Endothelial cell of umbilical vein (primary cell): ENCODE data around the gene ARHGAP27. TPM values are rescaled to one million over a fixed set of nuclear protein-coding genes. Genes with fewer than 3 reads are reported as not detected.

Experiments used
- BruUV-seq: library from RNA; stranded (reverse); fragments of 400-500 nt; replicated peaks from 2 replicates; lab custom pipeline; 2021; lab: Mats Ljungman, UMichigan
- CTCF ChIA-PET: fragments of 300-600, 350-600 bp; sonication (Branson Sonifier 250); formaldehyde crosslinking; loops from one replicate; lab custom pipeline; 2021; ENCODE audit warnings: antibody characterized with exemption, inconsistent platforms; lab: Charles Lee
- POLR2A ChIA-PET: fragments of 300-600, 350-600 bp; sonication (Branson Sonifier 250); formaldehyde crosslinking; loops from one replicate; lab custom pipeline; 2021; ENCODE audit warnings: antibody characterized with exemption, inconsistent platforms; lab: Charles Lee
- DNase-seq: peaks from one replicate; pipeline ENCODE4 v3.0.0-alpha.2; 2011; ENCODE audit warnings: low read depth, low spot score
- FAIRE-seq: peaks from 2 replicates; lab custom pipeline; 2011; peaks lifted over from hg19 to GRCh38; lab: Jason Lieb, UNC
- H2AFZ ChIP-seq: 2 replicates; pipeline ENCODE4 v1.6.0; 2012; ENCODE audit warnings: low read depth, low read length, control low read depth, inconsistent platforms
- H3K27ac ChIP-seq: 2 replicates; pipeline ENCODE4 v1.5.1; 2011; ENCODE audit warnings: low read depth, mild to moderate bottlenecking, control low read depth, low read length, moderate library complexity; ENCODE audit not compliant: insufficient read depth
- H3K27me3 ChIP-seq, 2 experiments: 2 replicates each; pipeline versions ENCODE4 v1.6.0 to v1.6.1; 2011; ENCODE audit warnings: low read length in 2 of 2, mixed read lengths in 1 of 2; ENCODE audit not compliant: control insufficient read depth in 2 of 2, insufficient read depth in 2 of 2
- H3K36me3 ChIP-seq, 2 experiments: 2 replicates in 1 of 2; 3 replicates in 1 of 2; pipeline ENCODE4 v1.5.1; 2011; ENCODE audit warnings: low read length in 2 of 2, mild to moderate bottlenecking in 1 of 2, moderate library complexity in 1 of 2; ENCODE audit not compliant: control insufficient read depth in 2 of 2, insufficient read depth in 2 of 2; ENCODE audit errors: extremely low read depth in 1 of 2
- H3K4me1 ChIP-seq: 3 replicates; pipeline ENCODE4 v1.5.1; 2011; ENCODE audit warnings: mild to moderate bottlenecking, low read length; ENCODE audit not compliant: control insufficient read depth, insufficient read depth; ENCODE audit errors: extremely low read depth
- H3K4me2 ChIP-seq: 2 replicates; pipeline ENCODE4 v1.6.1; 2011; ENCODE audit warnings: low read length, control low read depth, mixed read lengths; ENCODE audit not compliant: insufficient read depth
- H3K4me3 ChIP-seq, 3 experiments: fragments of 200-600 bp in 1 of 3; sonication (generic), shearing (Covaris generic) in 1 of 3; replicated peaks in 1 of 3; 2 replicates each; pipeline ENCODE4 v1.5.1; 2011 to 2016; ENCODE audit warnings: control low read depth in 3 of 3, low read length in 3 of 3, mild to moderate bottlenecking in 2 of 3, inconsistent platforms in 1 of 3, low read depth in 1 of 3, moderate library complexity in 1 of 3; ENCODE audit not compliant: insufficient read depth in 1 of 3
- H3K79me2 ChIP-seq: 2 replicates; pipeline ENCODE4 v1.6.0; 2012; ENCODE audit warnings: low read length, inconsistent platforms; ENCODE audit not compliant: control insufficient read depth, insufficient read depth
- H3K9ac ChIP-seq: replicated peaks from 2 replicates; pipeline ENCODE3; 2011; ENCODE audit warnings: low read length, control low read depth; ENCODE audit not compliant: insufficient read depth; ENCODE audit errors: extremely low read depth
- H3K9me1 ChIP-seq: replicated peaks from 3 replicates; pipeline ENCODE4 v1.6.0; 2011; ENCODE audit warnings: mild to moderate bottlenecking, low read length; ENCODE audit not compliant: control insufficient read depth, insufficient read depth; ENCODE audit errors: extremely low read depth
- H3K9me3 ChIP-seq: replicated peaks from 2 replicates; pipeline ENCODE4 v1.5.1; 2012; ENCODE audit warnings: low read length, inconsistent platforms; ENCODE audit not compliant: control insufficient read depth, insufficient read depth
- H4K20me1 ChIP-seq: replicated peaks from 2 replicates; pipeline ENCODE3; 2011; ENCODE audit warnings: mild to moderate bottlenecking, low read length; ENCODE audit not compliant: control insufficient read depth, insufficient read depth; ENCODE audit errors: extremely low read depth
- EZH2 ChIP-seq: IDR thresholded peaks from 2 replicates; pipeline ENCODE4 v1.6.1; 2012; ENCODE audit warnings: borderline replicate concordance, low read depth, mild to moderate bottlenecking, moderate library complexity, low read length, inconsistent platforms; ENCODE audit not compliant: severe bottlenecking
- GATA2 ChIP-seq: IDR thresholded peaks from 2 replicates; pipeline ENCODE4 v1.7.0; 2011; ENCODE audit warnings: low read depth, mild to moderate bottlenecking, moderate library complexity, mixed read lengths, low read length; ENCODE audit not compliant: insufficient read length, insufficient read depth
- MYC ChIP-seq: IDR thresholded peaks from one replicate; pipeline ENCODE4 v1.6.1; 2011; ENCODE audit warnings: mild to moderate bottlenecking, low read depth, low read length
- POLR2AphosphoS5 ChIP-seq: IDR thresholded peaks from 2 replicates; pipeline ENCODE4 v1.6.1; 2012; ENCODE audit warnings: low read depth, mild to moderate bottlenecking, control low read depth, low read length, moderate library complexity; ENCODE audit not compliant: insufficient read depth
- dilution Hi-C: fragments of 300-500 bp; cut with MboI; formaldehyde crosslinking; loops from one replicate; pipeline ENCODE4 v1.15.0; 2019; ENCODE audit warnings: low sequenced_read_pairs; ENCODE audit not compliant: extremely low pct_ligation_motif_present
- intact Hi-C: fragments of 100-400 bp; cut with micrococcal nuclease; formaldehyde crosslinking; loops from one replicate; pipeline ENCODE4 v1.10.0; 2022
- polyA plus RNA-seq, 4 experiments: library from polyadenylated mRNA; depleted of rRNA in 3 of 4; stranded (reverse) in 3 of 4; unstranded in 1 of 4; fragments of >200 nt; gene quantifications; 2 replicates each; pipeline versions ENCODE4 v1.2.1 to v1.2.3, GENCODE V29; 2011 to 2012; ENCODE audit warnings: missing spikeins in 1 of 4
- total RNA-seq: library from RNA; stranded (reverse); gene quantifications from 2 replicates; pipeline ENCODE4 v1.2.3, GENCODE V29; 2021
- TF ChIP-seq, protein P1 (sequence below), 2 donors: IDR thresholded peaks; 1 replicate in 1 of 2; 2 replicates in 1 of 2; pipeline ENCODE4 v1.5.1; 2011; ENCODE audit warnings: low read length in 2 of 2, mild to moderate bottlenecking in 2 of 2, moderate library complexity in 2 of 2, control low read depth in 1 of 2, inconsistent platforms in 1 of 2, low read depth in 1 of 2; ENCODE audit not compliant: insufficient read depth in 1 of 2; ENCODE audit errors: extremely low read depth in 1 of 2

Gene ARHGAP27
- total and polyA plus RNA-seq, 2 donors (not counting 3 experiments of a cell fraction or from before 2014, with no cell fraction given) = 21.0 to 47.0 TPM

DNA sequence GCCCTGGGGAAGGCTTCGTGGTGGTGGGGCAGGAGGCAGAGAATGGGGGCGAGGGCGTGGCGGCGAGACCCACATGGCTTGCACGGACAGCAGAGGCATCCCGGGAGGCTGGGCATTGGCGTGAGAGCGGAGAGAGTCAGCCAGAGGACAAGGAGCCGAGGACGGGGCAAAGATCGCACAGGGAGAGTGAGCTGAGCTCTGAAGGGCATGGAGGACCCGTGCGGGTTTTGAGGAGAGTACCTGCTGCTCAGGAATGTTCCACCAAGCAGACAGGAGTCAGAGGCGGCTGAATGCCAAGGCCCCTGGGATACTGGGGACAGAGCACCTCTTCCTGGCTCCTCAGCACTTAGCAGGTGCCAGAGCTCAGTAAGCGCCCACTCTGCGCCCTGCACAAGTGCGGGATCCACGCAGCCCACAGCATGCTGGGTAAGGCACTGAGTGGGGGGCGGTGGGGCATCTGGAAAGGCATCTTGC is 47.8 kb downstream of the ARHGAP27 start:
- no peak for FAIRE-seq
- Histone ChIP-seq H3K27ac (no peak overlapping the region), H2AFZ (no peak overlapping the region), H3K9ac (no peak overlapping the region), H4K20me1 (no peaks in the 10 kb centered on the region), H3K4me1 (no peaks in the 10 kb centered on the region), H3K36me3 (no peaks in the 10 kb centered on the region), H3K9me3 (no peaks in the 10 kb centered on the region), H3K79me2 (no peaks in the 10 kb centered on the region), H3K27me3 (peaks cover 0 to 6% of the 10 kb centered on the region in 2 experiments), H3K9me1 (no peaks in the 10 kb centered on the region), H3K4me3 (no peak overlapping the region), H3K4me2 (no peak overlapping the region)
- ChIA-PET CTCF (interaction anchor here (0.5 to 12.8 kb wide), 27 partner anchors 9 to 249 kb away, joined by 3 to 283 read pairs (median 5); partner anchors contain the start of genes ACBD4, FMNL1 and MAP3K14), POLR2A (interaction anchor here (1.8 kb wide), 1 partner anchor 107 kb away, joined by 5 read pairs; no protein-coding TSS in a partner anchor)
- TF ChIP-seq GATA2 (no peak), POLR2AphosphoS5 (no peak), EZH2 (no peak), MYC (no peak)
- TF ChIP-seq, protein P1, sequence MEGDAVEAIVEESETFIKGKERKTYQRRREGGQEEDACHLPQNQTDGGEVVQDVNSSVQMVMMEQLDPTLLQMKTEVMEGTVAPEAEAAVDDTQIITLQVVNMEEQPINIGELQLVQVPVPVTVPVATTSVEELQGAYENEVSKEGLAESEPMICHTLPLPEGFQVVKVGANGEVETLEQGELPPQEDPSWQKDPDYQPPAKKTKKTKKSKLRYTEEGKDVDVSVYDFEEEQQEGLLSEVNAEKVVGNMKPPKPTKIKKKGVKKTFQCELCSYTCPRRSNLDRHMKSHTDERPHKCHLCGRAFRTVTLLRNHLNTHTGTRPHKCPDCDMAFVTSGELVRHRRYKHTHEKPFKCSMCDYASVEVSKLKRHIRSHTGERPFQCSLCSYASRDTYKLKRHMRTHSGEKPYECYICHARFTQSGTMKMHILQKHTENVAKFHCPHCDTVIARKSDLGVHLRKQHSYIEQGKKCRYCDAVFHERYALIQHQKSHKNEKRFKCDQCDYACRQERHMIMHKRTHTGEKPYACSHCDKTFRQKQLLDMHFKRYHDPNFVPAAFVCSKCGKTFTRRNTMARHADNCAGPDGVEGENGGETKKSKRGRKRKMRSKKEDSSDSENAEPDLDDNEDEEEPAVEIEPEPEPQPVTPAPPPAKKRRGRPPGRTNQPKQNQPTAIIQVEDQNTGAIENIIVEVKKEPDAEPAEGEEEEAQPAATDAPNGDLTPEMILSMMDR (IDR thresholded peaks at IDR 0.05; ENCODE audit: extremely low read depth in 1 of 2, insufficient read depth in 1 of 2, low read depth in 1 of 2, low read length in 2 of 2) = no peak
- dilution Hi-C loops (no loop called here), intact Hi-C loops (loop anchor here (1.0 kb wide), 5 partner anchors 68 to 166 kb away; partner anchors contain the start of gene MAP3K14)
- no peak for DNase-seq
- BruUV-seq = no TSS peak
